IPS-18c (cell line): ENCODE data around the gene RETREG2.

Source experiments
- H3K4me3 ChIP-seq: 2 replicates; pipeline ENCODE4 v1.7.0; 2013; ENCODE audit warnings: low read depth, mild to moderate bottlenecking, low read length, moderate library complexity; ENCODE audit not compliant: insufficient read depth
- H3K9me3 ChIP-seq: one replicate; pipeline ENCODE4 v1.6.1; 2013; ENCODE audit warnings: mild to moderate bottlenecking, low read length, moderate library complexity; ENCODE audit not compliant: control insufficient read depth, insufficient read depth

Gene RETREG2

DNA sequence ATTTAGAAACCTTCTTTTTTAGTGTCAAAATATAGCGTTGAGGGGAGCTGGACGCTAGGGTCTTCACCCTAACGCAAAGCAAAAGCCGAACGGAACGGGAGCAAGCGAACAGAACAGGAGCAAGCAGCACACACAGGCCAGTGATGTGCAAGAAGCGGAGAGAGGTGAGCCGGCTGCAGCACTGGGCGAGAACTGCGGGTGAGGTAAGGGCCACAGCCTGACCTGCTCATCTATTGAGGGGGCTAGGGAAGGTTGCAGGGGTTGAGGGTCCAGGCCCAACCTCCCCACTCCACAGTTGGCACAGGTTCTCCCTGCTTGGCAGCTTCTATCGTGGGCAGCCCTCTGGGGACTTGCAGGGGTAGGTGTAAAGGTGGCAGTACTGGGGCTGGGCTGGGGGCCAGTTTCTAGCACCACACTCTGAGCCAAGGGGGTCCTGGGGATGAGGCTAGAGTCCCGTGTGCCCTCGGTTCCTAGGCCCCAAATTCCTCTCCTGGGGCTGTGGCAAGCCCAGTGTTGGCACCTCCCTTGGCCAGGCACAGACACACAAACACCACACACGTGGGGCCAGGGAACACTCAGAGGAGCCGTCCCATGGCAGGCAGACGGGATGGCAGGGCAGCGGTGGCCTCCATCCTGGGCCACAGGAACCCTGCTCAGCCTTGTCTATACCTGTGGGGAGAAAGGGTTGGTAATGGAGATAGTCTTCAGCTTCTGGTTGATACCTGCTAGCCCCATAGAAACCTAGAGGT lies 41.9 kb downstream of the RETREG2 start:
- H3K4me3 ChIP-seq, result no peak overlapping the region
- H3K9me3 ChIP-seq, result no peaks in the 10 kb centered on the region

DNA sequence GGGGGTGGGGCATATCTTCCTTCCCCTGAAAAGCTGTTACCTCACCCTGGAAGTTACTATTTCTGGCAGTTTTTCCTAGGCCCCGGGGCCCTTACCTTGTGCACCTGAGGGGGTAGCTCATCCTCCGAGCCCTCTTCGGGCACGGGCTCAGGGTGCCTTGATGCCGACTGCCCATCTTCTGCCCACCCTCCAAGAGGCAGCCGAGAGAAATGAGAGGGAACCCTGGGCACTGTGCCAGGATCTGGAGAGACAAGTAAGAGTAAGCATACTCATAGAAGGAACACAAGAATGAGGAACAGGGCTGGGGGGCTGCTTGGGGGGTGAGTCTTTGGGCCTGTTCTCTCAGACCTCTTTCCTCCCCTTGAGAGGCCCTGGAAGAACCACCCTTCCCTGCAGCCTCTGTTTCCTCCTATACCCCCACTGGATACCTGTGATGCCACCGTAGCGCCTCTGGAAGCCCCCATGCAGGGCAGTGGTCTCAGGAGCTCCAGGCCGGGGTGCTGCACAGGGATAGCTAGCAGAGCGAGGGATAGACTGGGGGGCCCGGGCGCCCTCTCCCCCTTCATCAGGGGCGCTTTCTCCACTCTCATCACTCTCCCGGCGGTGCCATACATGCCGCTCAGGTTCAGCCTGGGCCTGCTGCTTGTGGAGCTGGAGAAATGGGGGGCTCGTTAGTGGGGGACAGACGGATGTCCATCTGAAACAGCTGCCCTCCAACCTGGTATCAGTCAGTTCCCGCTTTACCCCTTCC lies 42.8 kb downstream of the RETREG2 start:
- Histone ChIP-seq H3K4me3 (no peak overlapping the region), H3K9me3 (no peaks in the 10 kb centered on the region)

GRCh38 chr2:219221957-219222518 lies 44.0 kb downstream of the RETREG2 start:
- Histone ChIP-seq H3K4me3 (no peak overlapping the region), H3K9me3 (no peaks in the 10 kb centered on the region)

GRCh38 chr2:219223831-219224610 lies 45.9 kb downstream of the RETREG2 start:
- Histone ChIP-seq H3K4me3 (no peak overlapping the region), H3K9me3 (no peaks in the 10 kb centered on the region)

DNA sequence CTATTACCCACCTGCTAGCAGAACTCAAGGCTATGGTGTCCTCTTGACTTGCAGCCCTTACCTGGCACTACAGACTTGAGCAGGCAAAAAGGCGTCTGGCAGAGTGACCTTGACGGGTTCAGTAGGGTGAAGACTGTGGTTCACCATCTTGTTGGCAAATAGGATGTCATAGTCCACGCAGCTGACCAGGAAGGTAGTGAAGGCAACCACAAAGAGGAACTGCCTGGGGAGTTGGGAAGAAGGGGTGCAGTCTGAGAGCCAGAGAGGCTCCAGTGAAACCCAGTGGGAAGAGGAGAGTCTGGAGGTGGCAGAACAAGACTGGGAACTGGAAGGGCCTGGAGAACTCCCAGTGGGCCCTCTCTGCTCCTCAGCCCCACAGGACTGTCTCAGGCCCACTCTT lies 47.3 kb downstream of the RETREG2 start:
- Histone ChIP-seq H3K9me3 (no peaks in the 10 kb centered on the region), H3K4me3 (no peak overlapping the region)

DNA sequence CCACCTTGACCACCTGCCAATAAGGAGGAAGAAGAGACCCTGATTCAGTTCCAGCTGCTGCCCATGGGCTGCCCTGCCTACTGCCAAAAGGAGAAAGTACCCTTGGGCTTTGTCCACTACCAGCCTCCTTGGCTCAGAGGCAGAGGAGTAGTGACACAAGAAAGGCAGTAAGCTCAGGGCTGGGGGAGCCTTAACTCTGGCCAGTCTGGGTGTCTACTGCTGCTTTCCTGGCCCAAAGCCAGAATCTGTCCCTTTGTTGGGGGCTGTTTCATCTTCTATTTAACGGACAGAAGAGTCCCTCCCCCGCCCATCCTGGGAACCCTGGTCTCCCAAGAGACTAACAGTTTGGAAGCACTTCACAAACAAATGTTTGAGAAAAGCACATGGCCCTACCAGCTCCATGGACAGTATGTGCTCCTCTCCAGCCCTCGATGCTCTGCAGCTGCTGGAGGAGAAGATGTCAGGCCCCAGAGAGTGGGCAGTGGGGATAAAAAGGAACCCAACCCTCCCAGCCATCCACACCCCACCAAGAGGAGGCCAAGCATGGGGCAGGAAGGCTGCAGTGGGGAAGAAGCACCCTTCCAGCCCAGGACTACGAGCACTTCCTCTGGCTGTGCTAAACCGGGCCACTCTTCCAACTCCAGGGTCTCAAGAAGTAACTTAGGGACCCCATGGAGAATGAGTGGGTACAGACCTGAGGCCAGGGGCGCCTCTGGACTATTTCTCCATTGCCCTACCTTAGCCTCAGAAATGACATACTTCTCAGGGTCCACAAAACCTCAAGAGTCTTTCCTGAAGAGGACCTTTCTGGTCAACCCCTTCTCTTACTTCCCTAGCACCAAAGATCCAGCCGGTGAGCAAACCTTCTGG lies 50.2 kb downstream of the RETREG2 start:
- Histone ChIP-seq H3K9me3 (no peaks in the 10 kb centered on the region), H3K4me3 (peak overlapping the region; percentile 88)

GRCh38 chr2:219228911-219229304 lies 50.8 kb downstream of the RETREG2 start:
- Histone ChIP-seq H3K4me3 (peak overlapping the region; percentile 88), H3K9me3 (no peaks in the 10 kb centered on the region)

GRCh38 chr2:219229305-219230058 lies 51.4 kb downstream of the RETREG2 start, which contains the start of the genes ANKZF1 and ATG9A:
Gene ANKZF1 (plus strand): TSS chr2:219229806. CDS start chr2:219230258, 452 bp downstream.
Gene ATG9A (minus strand): TSS chr2:219229636. CDS start chr2:219228024, 1,612 bp downstream.
- H3K9me3 ChIP-seq, result no peaks in the 10 kb centered on the region
- H3K4me3 ChIP-seq, result peak within 1 kb of the TSS; percentile 88

DNA sequence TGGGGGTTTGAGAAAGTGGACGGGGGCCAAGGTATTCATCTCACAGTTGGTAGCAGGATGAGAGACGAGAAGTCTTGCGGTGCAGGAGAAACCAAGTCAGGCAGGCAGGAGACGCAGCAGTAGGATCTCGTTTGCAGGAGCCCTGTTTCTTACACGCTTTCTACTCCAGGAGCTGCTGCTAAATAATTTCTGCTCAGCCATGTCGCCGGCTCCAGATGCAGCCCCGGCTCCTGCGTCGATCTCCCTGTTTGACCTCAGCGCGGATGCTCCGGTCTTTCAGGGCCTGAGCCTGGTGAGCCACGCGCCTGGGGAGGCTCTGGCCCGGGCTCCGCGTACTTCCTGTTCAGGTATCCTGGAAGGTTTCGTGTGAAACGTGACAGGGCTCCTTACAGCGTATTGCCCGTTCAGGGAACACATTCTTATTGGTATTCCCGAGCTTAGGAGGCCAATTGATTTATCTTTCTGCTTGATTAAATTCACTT lies 52.0 kb downstream of the RETREG2 start:
- no peaks in the 10 kb centered on the region for H3K9me3 ChIP-seq
- peak overlapping the region; percentile 88 for H3K4me3 ChIP-seq

DNA sequence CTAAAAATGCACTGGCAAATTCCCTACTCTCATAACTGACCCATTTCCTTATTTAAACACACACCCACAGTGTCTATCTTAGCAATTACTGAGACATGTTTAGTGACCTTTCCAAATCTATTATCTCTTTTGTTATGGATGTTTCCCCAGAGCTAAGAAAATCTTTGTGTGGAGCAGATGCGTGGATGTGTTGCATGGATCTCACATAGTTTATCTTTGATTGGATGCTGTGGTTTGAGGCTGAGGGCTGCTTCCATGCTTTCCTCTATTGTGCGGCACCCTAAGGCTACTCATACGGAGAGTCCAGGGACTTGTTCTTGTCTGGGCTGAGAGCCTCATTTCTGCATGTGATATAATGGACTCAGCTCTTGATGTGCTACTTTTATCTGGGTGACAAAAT lies 56.3 kb downstream of the RETREG2 start:
- H3K9me3 ChIP-seq, result peaks cover 2% of the 10 kb centered on the region
- H3K4me3 ChIP-seq, result no peak overlapping the region
